Measurements from ENCODE around the gene PHLPP2. TPM values are rescaled to one million over a fixed set of nuclear protein-coding genes. Genes with fewer than 3 reads are reported as not detected.

Gene PHLPP2
- total and polyA plus RNA-seq, 2 donors (not counting 1 experiment from before 2014, with no cell fraction given): 9.7 to 13.2 TPM

DNA sequence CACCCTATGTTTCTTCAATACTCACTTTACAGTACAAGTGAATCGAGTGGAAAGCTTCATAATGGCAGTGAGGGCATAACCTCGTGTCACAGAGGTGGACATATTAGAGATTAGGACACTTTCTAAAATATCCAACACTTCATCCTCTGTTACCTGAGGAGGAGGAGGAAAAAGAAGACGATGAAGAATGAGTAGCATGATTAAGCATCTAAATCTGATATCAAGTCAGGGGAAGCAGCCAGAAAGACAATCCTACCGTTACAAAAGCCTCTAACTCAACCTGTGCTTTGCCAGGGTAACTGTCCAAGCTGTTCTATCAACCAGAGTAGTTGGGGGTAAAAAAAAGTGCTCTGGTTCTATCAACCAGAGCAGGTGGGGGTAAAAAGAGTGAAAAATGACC is 23.7 kb upstream of the PHLPP2 start:
- no peak overlapping the region for H3K27ac ChIP-seq (ENCODE audit: insufficient read depth, low read length)
- no peak for TF ChIP-seq EZH2 (IDR thresholded peaks at IDR 0.05; ENCODE audit: low read length, missing control alignments)
- TF ChIP-seq, protein P1, sequence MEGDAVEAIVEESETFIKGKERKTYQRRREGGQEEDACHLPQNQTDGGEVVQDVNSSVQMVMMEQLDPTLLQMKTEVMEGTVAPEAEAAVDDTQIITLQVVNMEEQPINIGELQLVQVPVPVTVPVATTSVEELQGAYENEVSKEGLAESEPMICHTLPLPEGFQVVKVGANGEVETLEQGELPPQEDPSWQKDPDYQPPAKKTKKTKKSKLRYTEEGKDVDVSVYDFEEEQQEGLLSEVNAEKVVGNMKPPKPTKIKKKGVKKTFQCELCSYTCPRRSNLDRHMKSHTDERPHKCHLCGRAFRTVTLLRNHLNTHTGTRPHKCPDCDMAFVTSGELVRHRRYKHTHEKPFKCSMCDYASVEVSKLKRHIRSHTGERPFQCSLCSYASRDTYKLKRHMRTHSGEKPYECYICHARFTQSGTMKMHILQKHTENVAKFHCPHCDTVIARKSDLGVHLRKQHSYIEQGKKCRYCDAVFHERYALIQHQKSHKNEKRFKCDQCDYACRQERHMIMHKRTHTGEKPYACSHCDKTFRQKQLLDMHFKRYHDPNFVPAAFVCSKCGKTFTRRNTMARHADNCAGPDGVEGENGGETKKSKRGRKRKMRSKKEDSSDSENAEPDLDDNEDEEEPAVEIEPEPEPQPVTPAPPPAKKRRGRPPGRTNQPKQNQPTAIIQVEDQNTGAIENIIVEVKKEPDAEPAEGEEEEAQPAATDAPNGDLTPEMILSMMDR (conservative IDR thresholded peaks at IDR 0.05 in 1 of 2, IDR thresholded peaks at IDR 0.05 in 1 of 2; ENCODE audit: low read depth in 1 of 2, low read length in 2 of 2): no peak
- no peaks in the 10 kb centered on the region for H3K9me3 ChIP-seq (ENCODE audit: control insufficient read depth, insufficient read depth, low read depth, low read length)
- H3K4me1 ChIP-seq (ENCODE audit: control insufficient read depth, extremely low read depth, insufficient read depth, low read length): no peaks in the 10 kb centered on the region
- H3K79me2 ChIP-seq (ENCODE audit: control insufficient read depth, insufficient read depth, low read length): no peaks in the 10 kb centered on the region
- H3K9ac ChIP-seq (ENCODE audit: insufficient read depth, low read length): no peak overlapping the region
- no peak overlapping the region for H3K4me3 ChIP-seq (replicated peaks in 1 of 4; ENCODE audit: control extremely low read depth in 1 of 4, insufficient read depth in 1 of 4, low read depth in 3 of 4, low read length in 4 of 4)
- H3K36me3 ChIP-seq (ENCODE audit: control insufficient read depth, insufficient read depth, low read length): peaks cover 11% of the 10 kb centered on the region
- H3K4me2 ChIP-seq (ENCODE audit: extremely low read depth, insufficient read depth, low read length): no peak overlapping the region
- no peaks in the 10 kb centered on the region for H3K27me3 ChIP-seq (ENCODE audit: control insufficient read depth, insufficient read depth, low read length)
- no peaks in the 10 kb centered on the region for H4K20me1 ChIP-seq (ENCODE audit: control insufficient read depth, extremely low read depth, insufficient read depth, low read length)
- no peak for DNase-seq (ENCODE audit: low read depth in 2 of 2)
- H2AFZ ChIP-seq (ENCODE audit: low read length): no peak overlapping the region

DNA sequence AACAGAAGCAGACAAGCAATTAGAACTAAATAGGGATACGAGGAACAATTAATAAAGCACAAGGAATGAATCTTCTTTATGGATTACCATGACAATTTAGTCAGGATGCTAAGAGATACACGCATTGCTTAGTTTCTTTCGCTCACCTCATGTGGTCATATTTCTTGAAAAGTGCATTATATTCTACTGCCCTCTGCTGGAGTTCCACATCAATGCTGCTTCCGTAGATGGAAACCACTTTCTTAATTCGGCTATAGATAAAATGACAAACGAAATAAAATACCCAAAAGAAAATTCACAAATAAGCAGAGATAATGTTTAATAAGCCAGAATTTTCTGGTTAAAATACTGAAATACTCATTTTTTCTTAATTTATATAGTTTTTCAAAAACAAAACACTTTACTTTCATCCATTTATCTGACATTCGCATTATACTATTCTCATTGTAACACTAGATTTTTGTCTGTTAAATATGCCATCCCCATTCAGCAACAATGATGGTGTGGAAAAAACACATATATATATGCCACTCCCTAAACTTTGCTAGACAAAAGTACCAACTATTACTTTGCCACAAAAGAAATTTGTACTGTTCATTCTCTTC is 22.0 kb upstream of the PHLPP2 start:
- Histone ChIP-seq H3K9ac (ENCODE audit: insufficient read depth, low read length) (no peak overlapping the region), H3K4me1 (ENCODE audit: control insufficient read depth, extremely low read depth, insufficient read depth, low read length) (no peaks in the 10 kb centered on the region), H3K9me3 (ENCODE audit: control insufficient read depth, insufficient read depth, low read depth, low read length) (no peaks in the 10 kb centered on the region), H2AFZ (ENCODE audit: low read length) (no peak overlapping the region), H4K20me1 (ENCODE audit: control insufficient read depth, extremely low read depth, insufficient read depth, low read length) (no peaks in the 10 kb centered on the region), H3K36me3 (ENCODE audit: control insufficient read depth, insufficient read depth, low read length) (peaks cover 10% of the 10 kb centered on the region), H3K27me3 (ENCODE audit: control insufficient read depth, insufficient read depth, low read length) (no peaks in the 10 kb centered on the region), H3K79me2 (ENCODE audit: control insufficient read depth, insufficient read depth, low read length) (no peaks in the 10 kb centered on the region), H3K4me3 (replicated peaks in 1 of 4; ENCODE audit: control extremely low read depth in 1 of 4, insufficient read depth in 1 of 4, low read depth in 3 of 4, low read length in 4 of 4) (no peak overlapping the region), H3K27ac (ENCODE audit: insufficient read depth, low read length) (no peak overlapping the region), H3K4me2 (ENCODE audit: extremely low read depth, insufficient read depth, low read length) (no peak overlapping the region)
- peak; percentile 30 to 62 for DNase-seq (ENCODE audit: low read depth in 2 of 2)
- TF ChIP-seq EZH2 (IDR thresholded peaks at IDR 0.05; ENCODE audit: low read length, missing control alignments): no peak
- TF ChIP-seq, protein P1 (conservative IDR thresholded peaks at IDR 0.05 in 1 of 2, IDR thresholded peaks at IDR 0.05 in 1 of 2; ENCODE audit: low read depth in 1 of 2, low read length in 2 of 2): peak; percentile 66 to 78

DNA sequence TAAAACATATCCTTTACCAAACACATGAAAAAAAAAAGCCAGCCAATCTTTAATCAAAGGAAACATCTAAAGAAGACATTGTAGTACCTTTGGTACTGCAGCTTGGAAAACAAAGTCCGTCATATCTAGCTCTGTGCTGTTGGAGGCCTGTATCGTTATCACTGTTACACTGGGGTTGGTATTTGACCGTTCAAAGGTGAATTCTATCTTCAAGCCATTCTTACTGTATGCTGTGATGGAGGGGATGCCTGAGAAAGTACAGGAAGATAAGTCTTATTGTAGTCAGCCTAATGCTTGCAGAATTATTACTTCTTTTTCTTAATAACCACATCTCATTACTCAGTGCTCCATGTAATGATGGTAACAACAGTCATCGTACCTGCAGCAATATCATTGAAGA is 14.4 kb upstream of the PHLPP2 start:
- Histone ChIP-seq H3K9ac (ENCODE audit: insufficient read depth, low read length) (no peak overlapping the region), H3K4me3 (replicated peaks in 1 of 4; ENCODE audit: control extremely low read depth in 1 of 4, insufficient read depth in 1 of 4, low read depth in 3 of 4, low read length in 4 of 4) (no peak overlapping the region), H3K27ac (ENCODE audit: insufficient read depth, low read length) (no peak overlapping the region), H2AFZ (ENCODE audit: low read length) (no peak overlapping the region), H3K79me2 (ENCODE audit: control insufficient read depth, insufficient read depth, low read length) (no peaks in the 10 kb centered on the region), H3K36me3 (ENCODE audit: control insufficient read depth, insufficient read depth, low read length) (peaks cover 14% of the 10 kb centered on the region), H3K4me1 (ENCODE audit: control insufficient read depth, extremely low read depth, insufficient read depth, low read length) (no peaks in the 10 kb centered on the region), H3K9me3 (ENCODE audit: control insufficient read depth, insufficient read depth, low read depth, low read length) (no peaks in the 10 kb centered on the region), H3K27me3 (ENCODE audit: control insufficient read depth, insufficient read depth, low read length) (no peaks in the 10 kb centered on the region), H4K20me1 (ENCODE audit: control insufficient read depth, extremely low read depth, insufficient read depth, low read length) (no peaks in the 10 kb centered on the region), H3K4me2 (ENCODE audit: extremely low read depth, insufficient read depth, low read length) (no peak overlapping the region)
- DNase-seq (ENCODE audit: low read depth in 2 of 2): no peak
- TF ChIP-seq, protein P1 (conservative IDR thresholded peaks at IDR 0.05 in 1 of 2, IDR thresholded peaks at IDR 0.05 in 1 of 2; ENCODE audit: low read depth in 1 of 2, low read length in 2 of 2): no peak
- TF ChIP-seq EZH2 (IDR thresholded peaks at IDR 0.05; ENCODE audit: low read length, missing control alignments): no peak
